Activated CD8-positive, alpha-beta memory T cell treated with anti-CD3 and anti-CD28 coated beads, Interleukin-2, amount 50 U/mL, for 24 hours (primary cell): Measurements from ENCODE around the gene PRKAG2.
"Not testable (repeated sequence)": the region's sequence is repeated elsewhere in the genome, so short reads cannot be mapped to it uniquely, and the experiment has no call there.

ENCODE experiments used
- DNase-seq: peaks from one replicate; pipeline ENCODE4 v3.0.0-alpha.2; 2020; ENCODE audit errors: extremely low read depth

Gene PRKAG2

DNA sequence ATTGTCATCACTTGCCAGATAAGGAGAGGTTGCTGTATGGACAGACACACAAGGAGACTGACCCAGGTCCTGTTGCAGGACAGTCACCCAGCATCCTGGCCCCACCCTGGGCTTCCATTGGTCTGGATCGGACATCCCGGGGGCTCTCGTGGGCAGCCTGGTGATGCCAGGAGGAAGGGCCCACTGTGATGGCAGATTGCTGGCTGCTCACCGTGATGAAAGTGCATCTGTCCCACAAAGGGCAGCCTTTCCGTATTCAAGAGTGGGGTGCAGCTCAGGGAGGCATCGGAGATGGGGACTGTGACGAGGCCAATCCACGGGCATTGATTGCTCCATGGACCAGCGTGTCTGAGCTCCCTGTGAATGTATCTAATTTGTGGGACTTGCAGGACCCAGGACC lies 41.3 kb downstream of the PRKAG2 start:
- no peak for DNase-seq

GRCh38 chr7:151834271-151835035 lies 42.5 kb downstream of the PRKAG2 start:
- no peak for DNase-seq

DNA sequence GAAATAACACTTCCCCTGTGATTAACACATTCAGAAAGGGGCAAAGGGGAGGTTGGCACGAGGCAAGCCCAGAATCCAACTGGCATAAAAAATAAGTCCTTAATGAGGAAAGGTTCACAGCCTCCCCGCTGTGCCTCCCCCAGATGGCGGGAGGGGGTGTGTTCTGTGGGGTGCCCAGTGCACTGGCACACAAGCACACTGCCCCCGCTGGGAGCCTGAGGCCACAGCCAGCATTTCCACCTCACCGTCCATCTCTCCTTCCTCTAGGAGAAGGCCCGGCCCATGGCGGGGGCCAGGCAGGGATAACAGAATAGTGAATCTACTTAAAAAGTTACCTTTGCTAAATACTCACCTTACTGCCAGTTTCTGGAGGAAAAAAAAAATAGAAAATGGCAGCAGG lies 43.2 kb downstream of the PRKAG2 start:
- DNase-seq = no peak

DNA sequence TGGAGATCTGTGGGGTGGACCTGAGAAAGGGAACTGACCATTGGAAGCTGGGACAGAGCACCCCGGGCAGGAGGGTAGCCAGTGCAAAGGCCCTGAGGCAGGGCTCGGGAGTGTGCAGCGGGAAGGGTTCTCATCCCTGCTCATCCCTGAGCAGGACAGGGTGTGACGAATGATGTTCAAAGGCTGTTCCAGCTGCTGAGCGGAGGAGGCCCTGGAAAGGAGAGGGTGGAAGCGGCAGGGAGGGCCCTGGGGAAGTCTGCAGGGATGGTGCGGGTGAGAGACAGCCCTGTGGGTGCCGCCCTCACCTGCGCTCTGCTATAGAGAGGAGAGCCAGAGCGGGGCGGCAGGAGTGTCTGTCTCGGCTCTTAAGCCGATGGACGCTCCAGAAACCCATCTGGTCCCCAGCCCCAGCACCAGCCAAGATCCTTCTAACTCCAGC lies 43.7 kb downstream of the PRKAG2 start:
- DNase-seq = no peak

- no peak for DNase-seq
These were observed 44.3 kb downstream of the PRKAG2 start for GRCh38 chr7:151832656-151833055.

DNA sequence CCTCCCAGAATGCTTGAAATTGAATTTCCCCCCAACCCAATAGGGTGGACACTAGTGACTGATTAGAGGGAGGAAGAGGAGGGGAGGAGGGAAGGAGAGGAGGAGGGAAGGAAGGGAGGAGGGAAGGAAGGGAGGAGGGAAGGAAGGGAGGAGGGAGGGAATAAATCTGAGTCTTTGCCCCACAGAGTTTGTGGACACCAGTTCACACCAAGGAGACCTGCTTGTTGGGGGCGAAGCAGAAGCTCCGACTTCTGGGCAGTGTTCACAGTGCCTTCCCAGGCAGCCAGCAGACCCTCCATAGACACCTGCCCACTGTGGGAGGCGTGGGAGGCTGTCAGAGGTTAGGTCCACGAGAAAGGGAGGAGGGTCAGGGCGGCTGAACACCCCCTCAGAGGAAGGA lies 44.8 kb downstream of the PRKAG2 start:
- no peak for DNase-seq

- no peak for DNase-seq
These were observed 45.3 kb downstream of the PRKAG2 start for GRCh38 chr7:151831606-151832005.

- DNase-seq = no peak
These were observed 46.6 kb downstream of the PRKAG2 start for GRCh38 chr7:151830121-151830830.

- DNase-seq = no peak
These were observed 47.2 kb downstream of the PRKAG2 start for GRCh38 chr7:151829707-151830106.

DNA sequence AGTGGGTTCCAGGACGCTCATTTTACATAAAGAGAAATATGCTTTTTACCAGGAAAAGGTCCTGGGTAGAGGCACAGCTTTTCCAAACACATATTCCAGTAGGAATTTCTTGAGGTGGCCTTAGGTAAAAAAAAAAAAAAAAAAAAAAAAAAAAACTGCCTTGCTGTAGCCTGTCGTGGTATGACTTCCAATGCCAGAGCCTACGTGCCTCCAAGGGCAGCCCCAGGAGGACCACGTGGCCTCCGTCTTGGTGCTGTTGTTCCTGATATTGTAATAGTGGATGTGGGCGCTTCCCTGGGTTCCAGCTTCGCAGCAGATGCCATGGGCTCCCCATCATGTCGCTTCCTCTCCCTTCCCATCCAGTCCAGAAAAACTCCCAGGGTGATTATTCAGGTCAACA lies 49.3 kb downstream of the PRKAG2 start:
- no peak for DNase-seq

- not testable (repeated sequence) for DNase-seq
These were observed 50.6 kb downstream of the PRKAG2 start for GRCh38 chr7:151826316-151826715.

DNA sequence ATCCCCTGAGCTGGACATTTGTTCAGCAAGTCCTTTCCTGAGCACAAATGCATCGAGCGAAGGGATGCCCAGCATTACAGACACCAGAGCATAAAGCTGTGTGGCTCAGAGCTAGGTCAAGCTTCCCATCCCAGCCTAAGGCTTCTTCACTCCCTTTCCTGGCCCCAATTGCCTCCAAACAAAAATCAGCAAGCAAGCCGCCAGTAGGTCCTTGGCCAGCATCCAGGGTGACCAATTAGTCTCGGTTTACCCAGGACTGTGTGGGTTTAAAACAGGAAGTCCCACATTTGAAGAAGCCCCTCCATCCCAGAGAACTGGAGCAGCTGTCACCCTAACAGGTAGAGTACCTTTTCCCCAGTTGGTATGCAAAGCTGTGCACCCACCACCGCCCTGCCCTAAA lies 51.2 kb downstream of the PRKAG2 start:
- no peak for DNase-seq

GRCh38 chr7:151824373-151824933 lies 52.5 kb downstream of the PRKAG2 start:
- no peak for DNase-seq

DNA sequence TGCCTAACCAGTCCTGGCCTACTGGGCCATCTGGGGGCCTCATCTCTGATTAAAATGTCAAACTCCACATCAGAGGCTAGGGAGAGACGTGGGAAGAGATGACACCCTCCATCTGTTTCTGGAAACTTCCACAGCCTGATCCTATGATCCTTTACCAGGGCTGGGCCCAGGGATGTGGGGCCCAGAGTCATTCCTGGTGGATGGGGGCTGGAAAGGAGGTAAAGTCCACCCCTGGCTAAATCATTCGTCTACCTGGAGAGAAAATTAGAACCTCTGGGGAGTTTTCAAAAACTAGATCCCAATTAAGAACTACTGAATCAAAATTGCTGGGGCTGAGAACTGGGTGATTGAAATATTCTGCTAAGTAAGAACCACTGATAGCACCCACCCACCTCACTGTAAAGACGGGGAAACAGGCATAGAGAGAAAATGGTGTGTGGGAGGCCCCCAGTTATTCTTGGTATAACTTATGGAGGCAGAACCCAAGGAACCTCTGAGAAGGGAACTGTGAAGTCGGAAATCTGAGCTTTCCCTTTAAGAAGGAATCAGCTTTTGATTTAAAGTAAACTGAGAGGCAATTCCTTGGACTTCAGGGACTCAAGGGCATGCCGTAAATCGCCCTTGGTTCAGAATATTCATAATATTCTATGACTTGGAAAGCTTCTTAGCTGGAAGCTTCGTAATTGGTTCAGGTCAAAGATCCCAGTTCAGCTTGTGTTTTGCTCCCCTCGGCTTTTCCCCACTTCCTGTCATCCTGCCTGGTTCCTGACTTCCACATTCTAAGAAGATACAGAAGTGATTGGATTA lies 53.1 kb downstream of the PRKAG2 start:
- DNase-seq = no peak

DNA sequence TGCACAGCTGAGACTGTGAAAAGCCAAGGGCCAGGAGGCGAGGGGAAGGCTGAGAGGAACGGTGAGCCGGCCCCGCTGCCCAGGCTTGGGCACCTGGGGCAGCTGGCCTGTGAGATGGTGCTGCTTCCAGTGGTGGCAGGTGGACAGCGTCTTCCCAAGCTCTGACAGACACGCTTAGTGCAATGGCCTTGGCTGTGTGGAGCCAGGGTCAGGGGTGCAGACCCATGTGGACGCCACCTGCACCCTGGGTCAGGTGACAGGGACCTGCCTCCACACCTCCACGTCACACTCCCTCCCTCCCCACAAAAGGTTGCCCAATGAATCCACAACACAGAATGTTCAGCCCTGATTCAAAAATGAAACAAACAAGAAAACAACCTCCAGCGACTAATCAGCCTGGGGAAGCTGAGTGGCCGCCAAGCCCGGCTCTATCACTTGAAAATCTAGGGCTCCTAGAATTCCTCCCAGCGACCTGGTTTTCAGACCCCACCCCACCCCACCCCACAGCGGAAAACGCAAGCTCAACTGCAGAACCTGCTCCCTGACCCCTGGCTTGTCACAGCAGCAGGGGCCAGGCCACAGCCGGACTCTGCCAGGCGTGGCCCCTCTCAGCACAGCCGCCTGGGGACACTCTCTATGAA lies 54.3 kb downstream of the PRKAG2 start:
- DNase-seq = no peak

GRCh38 chr7:151821806-151822540 lies 54.9 kb downstream of the PRKAG2 start:
- no peak for DNase-seq

- no peak for DNase-seq
These were observed 55.7 kb downstream of the PRKAG2 start for GRCh38 chr7:151821226-151821625.

DNA sequence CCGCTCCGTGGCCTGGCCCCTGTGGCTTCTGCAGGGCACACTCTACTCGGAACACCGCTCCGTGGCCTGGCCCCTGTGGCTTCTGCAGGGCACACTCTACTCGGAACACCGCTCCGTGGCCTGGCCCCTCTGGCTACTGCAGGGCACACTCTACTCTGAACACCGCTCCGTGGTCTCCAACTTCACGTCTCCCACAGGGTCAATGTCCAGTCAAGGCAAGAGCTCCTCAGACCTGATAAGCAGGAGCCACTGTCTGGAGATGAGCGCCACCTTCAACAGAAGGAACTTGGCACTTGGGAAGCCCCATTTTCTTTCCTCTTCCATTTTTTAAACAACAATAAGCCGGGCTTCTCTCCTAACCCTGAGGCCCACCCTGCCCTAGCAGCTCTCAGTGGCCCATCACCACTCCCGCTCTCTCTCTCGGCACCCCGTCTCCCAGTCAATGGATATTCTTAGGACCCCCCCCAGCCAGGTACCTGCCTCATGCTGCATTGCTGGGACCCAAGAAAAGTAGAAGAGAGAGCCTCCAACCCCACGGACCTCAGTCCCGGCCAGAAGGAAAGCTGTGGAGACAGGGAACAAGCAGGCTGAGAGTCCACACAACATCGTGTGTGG lies 56.3 kb downstream of the PRKAG2 start:
- DNase-seq = no peak

DNA sequence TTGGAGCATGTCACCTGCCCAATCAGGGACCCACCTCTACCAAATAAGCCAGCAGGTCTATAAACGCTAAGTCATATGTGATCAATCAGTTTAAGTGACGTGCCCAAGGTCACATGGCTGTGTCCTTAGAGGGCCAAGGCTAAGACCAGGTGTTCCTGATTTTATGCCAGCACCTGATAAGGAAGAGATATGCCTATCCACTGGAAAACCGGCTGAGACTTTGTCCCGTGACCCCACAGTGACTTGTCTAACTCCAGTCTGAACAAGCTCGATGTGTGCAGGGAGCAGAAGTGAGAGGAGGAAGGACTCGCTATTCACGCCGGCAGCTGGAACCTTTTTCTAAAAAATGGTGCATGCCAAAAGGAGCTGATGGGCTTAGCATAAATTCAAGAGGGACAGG lies 57.0 kb downstream of the PRKAG2 start:
- no peak for DNase-seq

DNA sequence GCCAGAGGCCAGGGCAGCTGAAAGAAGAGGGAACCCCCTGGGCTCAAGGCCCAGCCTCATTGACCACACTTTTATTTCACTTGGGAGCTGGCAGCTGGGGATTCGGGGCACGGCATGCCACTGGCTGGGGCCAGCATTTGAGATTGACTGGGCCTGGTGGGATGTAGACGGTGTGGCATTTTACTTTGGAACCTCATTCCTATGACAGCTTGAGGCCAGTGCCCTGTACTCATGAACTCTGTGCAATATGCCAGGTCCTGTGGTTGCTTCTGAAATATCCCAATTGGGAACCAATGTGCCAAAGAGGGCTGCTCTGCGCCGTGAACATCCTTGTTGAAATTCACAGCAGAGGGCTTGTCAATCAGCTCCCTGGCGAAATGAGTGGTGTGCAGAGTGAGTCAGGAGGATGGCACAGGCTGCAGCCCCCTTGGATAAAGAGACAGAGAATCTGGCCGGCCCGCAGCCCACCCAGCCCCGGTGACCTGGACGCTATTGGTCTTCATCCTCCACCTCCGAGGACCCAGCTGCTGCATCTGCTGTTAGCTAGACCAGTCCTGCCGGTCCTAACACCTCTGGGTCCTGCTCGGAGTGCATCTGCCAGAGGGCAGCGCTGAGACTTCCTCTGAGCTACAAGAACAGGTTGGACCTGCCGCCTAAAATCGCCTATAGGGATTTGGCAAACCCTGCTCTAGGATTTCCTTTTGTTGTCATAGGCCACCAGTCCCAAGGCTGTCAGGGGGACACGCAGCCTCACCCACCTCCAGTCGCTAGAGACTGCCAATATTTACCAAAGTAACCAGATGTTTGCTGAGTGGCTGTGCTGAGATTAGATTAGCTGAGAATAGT lies 58.0 kb downstream of the PRKAG2 start:
- DNase-seq = no peak
